Mammary epithelial cell (primary cell): Measurements from ENCODE around the gene PIGZ.

Source experiments
- EZH2 ChIP-seq: IDR thresholded peaks from 2 replicates; pipeline ENCODE4 v1.6.1; 2012; ENCODE audit warnings: low read length, inconsistent platforms, borderline replicate concordance
- TF ChIP-seq, protein P1 (sequence below), 2 donors: IDR thresholded peaks in 1 of 2; conservative IDR thresholded peaks in 1 of 2; 2 replicates each; pipeline ENCODE4 v1.5.1; 2011 to 2012; ENCODE audit warnings: inconsistent platforms in 2 of 2, low read length in 2 of 2, mild to moderate bottlenecking in 2 of 2, control low read depth in 1 of 2, low read depth in 1 of 2; ENCODE audit not compliant: insufficient read depth in 1 of 2; ENCODE audit errors: extremely low read depth in 1 of 2

DNA sequence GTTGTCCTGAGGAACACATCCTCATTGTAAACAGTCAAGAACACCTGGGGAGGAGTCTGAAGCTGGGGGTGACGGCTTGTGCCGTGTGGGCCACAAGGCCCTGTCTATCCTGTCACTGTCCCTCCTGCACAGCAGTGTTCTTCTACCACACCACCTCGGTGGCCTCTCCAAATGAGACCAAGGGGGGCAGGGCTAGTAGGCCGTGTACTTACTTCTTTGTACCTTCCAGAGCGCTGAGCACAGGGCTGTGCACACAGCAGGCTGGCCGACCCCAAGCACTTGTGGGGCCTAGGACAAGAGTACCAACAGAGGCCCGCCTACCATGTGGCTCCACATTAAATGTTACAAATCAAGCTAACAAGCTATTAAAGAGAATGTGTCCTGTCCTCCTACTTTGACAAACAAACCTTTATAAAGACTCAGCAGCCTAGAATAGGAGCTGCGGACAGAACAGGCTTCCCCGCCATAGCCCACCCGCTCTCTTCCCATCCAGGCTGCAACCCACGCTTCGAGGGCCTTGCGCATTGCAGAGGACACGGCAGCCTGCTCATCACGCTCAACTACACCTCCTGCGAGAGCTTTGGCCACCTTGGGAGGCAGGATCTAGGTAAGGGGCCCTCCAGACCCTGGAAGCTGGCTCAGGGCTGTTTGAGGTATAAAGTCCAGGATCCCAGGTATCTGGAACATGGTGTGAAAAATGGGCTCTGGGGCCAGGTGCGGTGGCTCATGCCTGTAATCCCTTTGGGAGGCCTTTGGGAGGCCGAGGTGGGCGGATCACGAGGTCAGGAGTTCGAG is 30.5 kb upstream of the PIGZ start:
- TF ChIP-seq, protein P1, sequence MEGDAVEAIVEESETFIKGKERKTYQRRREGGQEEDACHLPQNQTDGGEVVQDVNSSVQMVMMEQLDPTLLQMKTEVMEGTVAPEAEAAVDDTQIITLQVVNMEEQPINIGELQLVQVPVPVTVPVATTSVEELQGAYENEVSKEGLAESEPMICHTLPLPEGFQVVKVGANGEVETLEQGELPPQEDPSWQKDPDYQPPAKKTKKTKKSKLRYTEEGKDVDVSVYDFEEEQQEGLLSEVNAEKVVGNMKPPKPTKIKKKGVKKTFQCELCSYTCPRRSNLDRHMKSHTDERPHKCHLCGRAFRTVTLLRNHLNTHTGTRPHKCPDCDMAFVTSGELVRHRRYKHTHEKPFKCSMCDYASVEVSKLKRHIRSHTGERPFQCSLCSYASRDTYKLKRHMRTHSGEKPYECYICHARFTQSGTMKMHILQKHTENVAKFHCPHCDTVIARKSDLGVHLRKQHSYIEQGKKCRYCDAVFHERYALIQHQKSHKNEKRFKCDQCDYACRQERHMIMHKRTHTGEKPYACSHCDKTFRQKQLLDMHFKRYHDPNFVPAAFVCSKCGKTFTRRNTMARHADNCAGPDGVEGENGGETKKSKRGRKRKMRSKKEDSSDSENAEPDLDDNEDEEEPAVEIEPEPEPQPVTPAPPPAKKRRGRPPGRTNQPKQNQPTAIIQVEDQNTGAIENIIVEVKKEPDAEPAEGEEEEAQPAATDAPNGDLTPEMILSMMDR (conservative IDR thresholded peaks at IDR 0.05 in 1 of 2, IDR thresholded peaks at IDR 0.05 in 1 of 2; ENCODE audit: extremely low read depth in 1 of 2, insufficient read depth in 1 of 2, low read depth in 1 of 2, low read length in 2 of 2) = no peak
- TF ChIP-seq EZH2 = no peak
